Measurements from ENCODE around the gene DNASE1L2.

Gene DNASE1L2, protein sequence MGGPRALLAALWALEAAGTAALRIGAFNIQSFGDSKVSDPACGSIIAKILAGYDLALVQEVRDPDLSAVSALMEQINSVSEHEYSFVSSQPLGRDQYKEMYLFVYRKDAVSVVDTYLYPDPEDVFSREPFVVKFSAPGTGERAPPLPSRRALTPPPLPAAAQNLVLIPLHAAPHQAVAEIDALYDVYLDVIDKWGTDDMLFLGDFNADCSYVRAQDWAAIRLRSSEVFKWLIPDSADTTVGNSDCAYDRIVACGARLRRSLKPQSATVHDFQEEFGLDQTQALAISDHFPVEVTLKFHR

DNA sequence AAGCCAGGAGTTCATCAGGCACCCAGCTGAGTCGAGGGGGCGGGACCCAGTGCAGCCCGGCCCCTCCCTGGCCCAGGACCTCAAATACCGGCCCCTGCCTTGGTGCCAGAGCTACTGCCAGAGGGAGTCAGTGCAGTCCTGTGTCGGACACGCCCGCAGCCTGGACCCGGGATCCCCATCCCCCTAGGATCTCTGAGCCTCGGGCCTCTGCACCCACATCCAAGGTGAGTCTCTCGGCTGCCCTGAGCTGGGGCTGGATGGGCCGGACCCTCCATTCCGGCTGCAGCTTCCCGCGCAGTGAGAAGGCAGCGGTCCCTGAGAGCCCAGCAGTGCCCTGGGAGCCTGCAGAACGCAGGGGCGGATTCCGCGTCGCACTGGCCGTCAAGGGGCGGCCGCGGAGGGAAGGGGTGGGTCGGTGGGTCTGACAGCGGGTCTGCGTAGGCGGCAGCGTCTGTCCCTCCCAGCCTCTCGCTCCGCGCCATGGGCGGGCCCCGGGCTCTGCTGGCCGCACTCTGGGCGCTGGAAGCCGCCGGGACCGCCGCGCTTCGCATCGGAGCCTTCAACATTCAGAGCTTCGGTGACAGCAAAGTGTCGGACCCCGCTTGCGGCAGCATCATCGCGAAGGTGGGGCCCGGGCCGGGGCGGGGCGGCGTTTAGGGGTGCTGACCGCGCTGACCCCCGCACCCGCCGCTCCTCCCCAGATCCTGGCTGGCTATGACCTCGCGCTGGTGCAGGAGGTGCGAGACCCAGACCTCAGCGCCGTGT, at the start of gene DNASE1L2:
DNASE1L2 (plus strand) TSS at position 108 of the 765 bp plus-strand sequence; CDS start at position 481, 373 bp downstream.
- no peak for DNase-seq (ENCODE audit: extremely low spot score)
- ChIA-PET CTCF (no interaction called here), POLR2A (interaction anchor here (1.2 kb wide), 1 partner anchor 81 kb away, joined by 3 read pairs; the partner anchor contains the start of gene TRAF7)
- TF ChIP-seq, protein P1, sequence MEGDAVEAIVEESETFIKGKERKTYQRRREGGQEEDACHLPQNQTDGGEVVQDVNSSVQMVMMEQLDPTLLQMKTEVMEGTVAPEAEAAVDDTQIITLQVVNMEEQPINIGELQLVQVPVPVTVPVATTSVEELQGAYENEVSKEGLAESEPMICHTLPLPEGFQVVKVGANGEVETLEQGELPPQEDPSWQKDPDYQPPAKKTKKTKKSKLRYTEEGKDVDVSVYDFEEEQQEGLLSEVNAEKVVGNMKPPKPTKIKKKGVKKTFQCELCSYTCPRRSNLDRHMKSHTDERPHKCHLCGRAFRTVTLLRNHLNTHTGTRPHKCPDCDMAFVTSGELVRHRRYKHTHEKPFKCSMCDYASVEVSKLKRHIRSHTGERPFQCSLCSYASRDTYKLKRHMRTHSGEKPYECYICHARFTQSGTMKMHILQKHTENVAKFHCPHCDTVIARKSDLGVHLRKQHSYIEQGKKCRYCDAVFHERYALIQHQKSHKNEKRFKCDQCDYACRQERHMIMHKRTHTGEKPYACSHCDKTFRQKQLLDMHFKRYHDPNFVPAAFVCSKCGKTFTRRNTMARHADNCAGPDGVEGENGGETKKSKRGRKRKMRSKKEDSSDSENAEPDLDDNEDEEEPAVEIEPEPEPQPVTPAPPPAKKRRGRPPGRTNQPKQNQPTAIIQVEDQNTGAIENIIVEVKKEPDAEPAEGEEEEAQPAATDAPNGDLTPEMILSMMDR (IDR thresholded peaks at IDR 0.05; ENCODE audit: control extremely low read depth, extremely low read depth, low read depth, missing control alignments) = no peak

DNA sequence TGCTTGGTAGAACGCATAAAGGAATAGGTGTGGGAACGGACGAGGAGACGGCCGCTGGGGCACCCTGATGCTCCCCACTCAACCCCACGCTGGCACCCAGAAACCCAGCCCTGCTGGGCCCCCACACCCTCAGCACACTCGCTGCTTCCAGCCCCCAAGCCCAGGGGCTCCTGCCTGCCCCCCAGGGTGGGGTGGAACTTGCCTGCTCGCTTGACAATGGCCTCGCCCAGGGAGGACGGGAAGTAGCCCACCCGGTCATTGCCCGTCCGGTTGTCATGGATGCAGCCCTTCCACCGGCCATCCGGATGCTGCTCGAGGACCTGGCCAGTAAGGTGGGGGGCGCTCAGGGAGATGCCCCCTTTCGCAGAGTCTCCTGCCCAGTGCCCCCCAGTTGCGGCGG, 49.7 kb upstream of the DNASE1L2 start:
- no peak for DNase-seq (ENCODE audit: extremely low spot score)
- CTCF ChIA-PET = interaction anchor here (1.6 kb wide), 1 partner anchor 15 kb away, joined by 3 read pairs; no protein-coding TSS in a partner anchor
- POLR2A ChIA-PET = interaction anchor here (1.6 kb wide), 1 partner anchor 31 kb away, joined by 5 read pairs; the partner anchor contains the start of gene TRAF7
- TF ChIP-seq, protein P1 (IDR thresholded peaks at IDR 0.05; ENCODE audit: control extremely low read depth, extremely low read depth, low read depth, missing control alignments) = no peak

DNA sequence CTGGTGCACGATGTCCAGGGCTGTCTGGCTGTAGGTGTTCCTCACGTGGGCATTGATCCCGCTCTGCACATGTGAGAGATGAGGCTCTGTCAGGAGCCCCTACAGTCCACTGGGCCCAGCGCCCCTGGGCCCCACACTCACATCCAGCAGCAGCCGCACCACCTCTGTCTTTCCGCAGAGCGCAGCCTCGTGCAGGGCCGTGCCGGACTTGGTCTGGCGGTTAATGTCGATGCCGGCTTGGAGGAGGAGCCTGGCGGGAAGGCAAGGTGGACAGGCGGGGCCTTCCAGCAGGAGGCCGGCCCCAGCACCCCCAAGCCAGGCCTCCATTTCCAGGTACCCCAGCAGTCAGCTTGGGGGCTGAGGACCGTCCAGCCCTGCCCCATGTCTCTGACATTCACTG, 49.0 kb upstream of the DNASE1L2 start:
- CTCF ChIA-PET = no interaction called here
- DNase-seq (ENCODE audit: extremely low spot score) = no peak
- TF ChIP-seq, protein P1 (IDR thresholded peaks at IDR 0.05; ENCODE audit: control extremely low read depth, extremely low read depth, low read depth, missing control alignments) = no peak
- POLR2A ChIA-PET = interaction anchor here (0.7 to 1.6 kb wide), 2 partner anchors 32 to 854 kb away, joined by 3 to 5 read pairs; partner anchors contain the start of genes BAIAP3 and TRAF7

DNA sequence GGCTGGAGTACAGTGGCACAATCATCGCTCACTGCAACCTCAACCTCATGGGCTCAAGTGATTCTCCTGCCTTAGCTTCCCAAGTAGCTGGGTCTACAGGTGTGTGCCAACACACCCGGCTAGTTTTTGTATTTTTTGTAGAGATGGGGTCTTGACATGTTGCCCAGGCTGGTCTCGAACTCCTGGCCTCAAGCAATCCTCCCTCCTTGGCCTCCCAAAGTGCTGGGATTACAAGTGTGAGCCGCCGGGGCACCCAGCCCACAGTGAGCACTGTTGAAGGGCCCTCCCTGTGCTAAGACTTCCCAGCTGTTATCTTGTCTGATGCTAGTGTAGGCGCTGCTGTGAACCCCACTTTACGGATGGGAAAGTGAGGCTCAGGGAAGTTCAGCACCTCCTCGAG, 47.8 kb upstream of the DNASE1L2 start:
- POLR2A ChIA-PET = interaction anchor here (0.8 kb wide), 1 partner anchor 33 kb away, joined by 3 read pairs; the partner anchor contains the start of gene TRAF7
- DNase-seq (ENCODE audit: extremely low spot score) = no peak
- CTCF ChIA-PET = no interaction called here
- TF ChIP-seq, protein P1 (IDR thresholded peaks at IDR 0.05; ENCODE audit: control extremely low read depth, extremely low read depth, low read depth, missing control alignments) = no peak

DNA sequence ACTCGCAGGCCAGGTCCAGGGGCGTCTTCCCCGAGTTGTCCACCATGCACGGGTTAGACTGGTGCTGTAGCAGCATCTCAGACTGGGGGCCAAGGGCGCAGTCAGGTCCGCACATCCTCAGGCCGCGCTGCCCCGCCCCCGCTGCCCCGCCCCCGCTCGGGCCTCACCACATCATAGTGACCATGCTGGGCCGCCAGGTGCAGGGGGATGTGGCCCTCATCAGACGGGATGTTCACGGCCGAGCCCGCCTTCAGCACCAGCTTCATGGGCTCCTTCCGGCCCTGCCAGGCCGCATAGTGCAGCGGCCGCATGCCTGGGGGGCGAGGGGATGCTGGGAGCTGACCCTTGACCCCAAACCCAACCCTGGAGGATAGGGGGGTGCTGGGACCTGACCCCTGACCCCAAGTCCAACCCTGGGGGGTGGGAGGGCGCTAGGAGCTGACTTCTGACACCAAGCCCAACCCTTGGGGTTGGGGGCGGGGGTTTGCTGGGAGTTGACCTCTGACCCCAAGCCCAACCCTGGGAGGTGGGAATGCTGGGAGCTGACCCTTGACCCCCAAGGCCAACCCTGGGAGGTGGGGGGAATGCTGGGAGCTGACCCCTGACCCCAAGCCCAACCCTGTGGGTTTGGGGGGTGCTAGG, 46.9 kb upstream of the DNASE1L2 start:
- DNase-seq (ENCODE audit: extremely low spot score) = no peak
- TF ChIP-seq, protein P1 (IDR thresholded peaks at IDR 0.05; ENCODE audit: control extremely low read depth, extremely low read depth, low read depth, missing control alignments) = no peak
- POLR2A ChIA-PET = no interaction called here
- CTCF ChIA-PET = interaction anchor here (1.2 kb wide), 1 partner anchor 151 kb away, joined by 3 read pairs; the partner anchor contains the start of gene ABCA3
